Memory B cell (primary cell): ENCODE data around the gene RIMS3.
"Not testable (repeated sequence)": the region's sequence is repeated elsewhere in the genome, so short reads cannot be mapped to it uniquely, and the experiment has no call there.

Source experiments
- ATAC-seq: fragments of 150-1000 bp; cut with Tn5 transposase; 2 replicates; pipeline ENCODE4 v1.10.0; 2021; ENCODE audit warnings: low read depth, mild to moderate bottlenecking, moderate library complexity
- DNase-seq, 2 donors: peaks; one replicate each; pipeline ENCODE4 v3.0.0; 2022; ENCODE audit warnings: low spot score in 2 of 2
- H3K27ac Mint-ChIP-seq: one replicate; pipeline ENCODE4 v1.8.0; 2022; ENCODE audit warnings: mild to moderate bottlenecking, moderate library complexity, mixed read lengths
- H3K27me3 Mint-ChIP-seq: one replicate; pipeline ENCODE4 v1.8.0; 2022; ENCODE audit warnings: mixed read lengths
- H3K36me3 Mint-ChIP-seq: one replicate; pipeline ENCODE4 v1.8.0; 2022; ENCODE audit warnings: mild to moderate bottlenecking, mixed read lengths
- H3K4me1 Mint-ChIP-seq: one replicate; pipeline ENCODE4 v1.8.0; 2022; ENCODE audit warnings: mixed read lengths
- H3K4me3 Mint-ChIP-seq: one replicate; pipeline ENCODE4 v1.8.0; 2022; ENCODE audit warnings: mild to moderate bottlenecking, moderate library complexity, mixed read lengths
- H3K9me3 Mint-ChIP-seq: one replicate; pipeline ENCODE4 v1.8.0; 2022; ENCODE audit warnings: mixed read lengths

The RIMS3 gene

DNA sequence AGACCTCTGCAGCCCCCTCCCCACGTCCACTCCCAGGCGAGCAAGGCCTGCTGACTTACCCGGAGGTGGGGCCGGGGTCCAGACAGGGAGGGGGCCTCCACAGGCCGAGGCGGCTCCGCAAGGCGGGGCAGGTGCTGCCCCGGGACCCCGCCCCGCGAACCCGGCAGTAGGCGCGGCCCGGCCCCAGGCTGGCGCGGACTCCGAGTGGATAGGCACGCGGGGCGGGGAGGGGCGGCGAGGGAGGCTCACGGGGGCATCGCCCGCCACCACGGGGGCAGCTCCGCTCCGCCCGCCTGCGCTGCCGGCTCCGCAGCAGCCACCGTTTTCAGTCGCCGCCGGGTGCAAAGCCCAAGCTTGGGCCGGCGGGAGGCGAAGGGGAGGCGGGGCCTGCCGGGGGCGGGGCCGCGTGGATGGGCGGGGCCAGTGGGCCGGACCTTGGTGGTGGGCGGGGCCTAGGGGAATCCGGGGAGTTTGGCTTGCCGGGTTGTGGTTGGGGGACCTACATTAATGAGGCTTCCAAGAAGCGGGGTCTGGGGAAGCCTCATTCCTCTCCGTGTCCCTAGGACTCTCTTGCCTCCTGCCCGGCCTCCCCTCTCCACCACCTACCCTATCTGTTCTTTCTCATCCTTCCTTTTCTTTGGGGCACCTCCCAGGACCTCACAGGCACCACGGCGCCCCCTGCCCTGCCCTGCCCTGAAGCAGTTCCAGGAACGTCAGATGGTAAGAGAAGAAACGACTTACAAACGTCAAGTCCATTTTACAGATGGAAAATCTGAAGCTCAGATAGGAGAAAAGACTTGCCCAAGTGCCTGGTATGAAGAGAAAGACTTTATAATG is at the start of gene RIMS3:
Gene RIMS3 (minus strand): TSS at position 348 of the 837 bp plus-strand sequence. CDS start 23,757 bp downstream, outside the sequence.
- no peaks in the 10 kb centered on the region for H3K27me3 Mint-ChIP-seq
- peak; percentile 78 for ATAC-seq
- peak within 1 kb of the TSS; percentile 7 for H3K27ac Mint-ChIP-seq

DNA sequence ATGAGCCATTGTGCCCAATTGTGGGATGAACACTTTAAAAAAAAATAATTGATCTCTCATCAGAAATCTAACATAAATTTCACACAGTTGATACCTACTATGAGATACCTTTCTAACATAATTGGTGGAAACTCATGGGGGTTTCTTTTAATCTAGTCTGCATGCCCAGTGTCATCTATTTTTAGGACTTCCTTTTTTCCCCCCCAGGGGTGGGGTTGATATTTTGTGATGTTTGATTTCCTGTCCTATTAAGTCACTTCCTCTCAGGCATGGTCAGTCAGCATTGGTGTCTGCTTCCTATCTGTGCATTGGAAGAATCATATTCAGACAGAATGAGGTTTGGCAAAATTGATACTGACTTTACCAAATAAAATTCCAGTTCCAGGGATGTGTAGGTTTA is 47.5 kb upstream of the RIMS3 start:
- Mint-ChIP-seq H3K36me3 (peaks cover 11% of the 10 kb centered on the region), H3K27me3 (no peaks in the 10 kb centered on the region), H3K4me1 (peaks cover 40% of the 10 kb centered on the region), H3K9me3 (no peaks in the 10 kb centered on the region), H3K27ac (peak overlapping the region; percentile 95), H3K4me3 (peak overlapping the region; percentile 75)
- peak; percentile 73 for ATAC-seq
- DNase-seq = peak; percentile 32 to 66

More for the DNA sequence above, at the start of gene RIMS3:
- Mint-ChIP-seq H3K9me3 (no peaks in the 10 kb centered on the region), H3K36me3 (no peaks in the 10 kb centered on the region), H3K4me3 (peak within 1 kb of the TSS; percentile 92), H3K4me1 (peaks cover 21% of the 10 kb centered on the region)
- peak; percentile 86 to 98 for DNase-seq

DNA sequence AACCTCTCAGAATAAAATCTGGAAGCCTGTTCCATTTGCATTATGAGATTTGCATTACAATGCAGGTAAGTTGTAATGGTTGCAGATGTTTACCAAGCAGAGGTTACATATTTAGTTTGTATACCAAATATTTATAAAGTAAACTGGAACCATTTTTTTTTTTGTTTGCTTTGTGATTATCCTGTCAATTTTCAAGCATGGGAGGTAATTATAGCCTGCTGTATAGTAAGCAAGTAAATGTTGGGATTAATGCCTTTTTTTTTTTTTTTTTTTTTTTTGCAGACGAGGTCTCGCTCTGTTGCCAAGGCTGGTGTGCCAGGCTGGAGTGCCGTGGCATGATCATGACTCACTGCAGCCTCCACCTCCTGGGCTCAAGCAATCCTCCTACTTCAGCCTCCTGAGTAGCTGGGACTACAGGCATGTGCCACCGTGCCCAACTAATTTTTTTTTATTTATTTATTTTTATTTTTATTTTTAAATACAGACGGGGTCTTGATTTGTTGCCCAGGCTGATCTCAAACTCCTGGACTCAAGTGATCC is 47.0 kb upstream of the RIMS3 start:
- ATAC-seq = no peak
- H3K4me1 Mint-ChIP-seq = peaks cover 38% of the 10 kb centered on the region
- peak overlapping the region; percentile 97 for H3K27ac Mint-ChIP-seq
- H3K9me3 Mint-ChIP-seq = no peaks in the 10 kb centered on the region
- H3K4me3 Mint-ChIP-seq = peak overlapping the region; percentile 95
- DNase-seq = no peak
- H3K27me3 Mint-ChIP-seq = no peaks in the 10 kb centered on the region
- peaks cover 11% of the 10 kb centered on the region for H3K36me3 Mint-ChIP-seq

DNA sequence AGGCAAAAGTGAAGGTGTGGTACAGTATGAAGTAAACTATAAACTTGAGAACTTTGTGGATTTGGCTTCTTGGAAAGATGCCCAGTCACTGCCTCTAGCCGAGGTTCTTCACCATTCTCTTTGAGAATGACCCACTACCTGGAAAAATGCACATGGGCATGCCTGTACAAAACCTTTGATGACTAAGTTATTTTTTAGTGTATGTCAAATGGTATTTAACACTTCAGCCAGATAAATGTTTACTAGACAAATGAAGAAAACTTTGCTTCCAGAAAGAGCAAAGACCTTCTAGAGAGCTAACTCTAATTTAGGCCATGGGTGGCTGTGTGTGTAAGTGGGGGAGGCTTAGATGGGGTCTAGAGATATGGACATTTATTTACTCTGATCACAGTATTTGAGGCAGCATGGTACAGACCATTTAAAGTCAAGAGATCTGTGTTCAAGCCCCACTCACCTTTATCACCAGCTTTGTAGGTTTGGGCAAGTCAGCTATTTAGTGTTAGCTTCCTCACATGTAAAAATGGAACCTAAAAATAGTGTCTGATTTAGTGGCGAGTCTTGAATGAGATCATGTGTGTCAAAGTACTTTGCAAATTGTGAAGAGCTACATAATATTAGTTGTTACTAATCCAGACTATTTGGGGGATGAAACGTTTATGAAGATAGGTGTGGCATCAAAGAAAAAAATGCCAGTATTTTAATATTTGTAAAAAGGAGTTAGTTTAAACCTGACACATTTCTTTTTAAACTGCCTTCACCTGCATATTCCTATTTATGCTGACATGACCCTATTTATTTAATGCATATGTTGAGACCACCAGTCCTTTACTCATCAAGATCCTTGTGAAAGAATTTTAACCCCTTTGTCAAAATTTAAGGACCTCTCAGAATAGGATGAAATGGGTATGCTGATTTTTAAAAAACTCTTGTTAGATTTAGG is 46.3 kb upstream of the RIMS3 start:
- Mint-ChIP-seq H3K27ac (peak overlapping the region; percentile 97), H3K4me3 (peak overlapping the region; percentile 95), H3K9me3 (no peaks in the 10 kb centered on the region), H3K27me3 (no peaks in the 10 kb centered on the region), H3K36me3 (peaks cover 10% of the 10 kb centered on the region), H3K4me1 (peaks cover 33% of the 10 kb centered on the region)
- DNase-seq = no peak
- ATAC-seq = no peak

DNA sequence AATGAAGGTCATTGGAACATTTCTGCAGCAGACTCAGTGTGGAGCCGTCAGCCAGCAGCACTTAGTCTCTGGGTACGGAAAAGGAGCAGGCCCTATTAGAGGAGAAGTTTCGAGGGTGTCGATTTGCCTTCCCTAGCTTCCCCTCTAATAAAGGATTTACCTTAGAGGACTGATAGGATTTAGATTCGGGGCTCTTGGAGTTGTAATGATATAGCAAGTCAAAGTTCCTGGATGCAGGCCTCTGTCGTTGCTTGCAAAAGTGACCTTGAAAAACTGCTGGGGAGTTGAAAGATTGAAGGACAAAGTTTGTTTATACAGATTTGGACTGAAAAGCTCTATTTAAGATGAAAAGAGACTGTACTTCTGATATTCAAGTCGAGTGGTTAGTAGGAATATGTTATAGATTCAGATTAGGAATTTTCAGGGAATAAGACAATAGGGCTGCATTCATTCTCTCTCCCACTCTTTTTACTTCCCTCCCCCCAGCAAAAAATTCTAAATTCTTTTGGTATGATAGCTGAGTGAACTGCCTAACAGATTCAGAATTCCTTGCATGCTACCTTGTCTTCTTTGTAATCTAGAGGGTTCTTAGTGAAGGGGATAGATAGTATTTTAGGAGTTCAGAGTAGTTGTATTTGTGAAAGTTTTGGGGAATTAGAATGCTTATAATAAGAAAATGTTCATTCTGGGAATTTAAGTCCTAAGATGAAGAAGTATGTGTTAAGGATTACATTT is 45.3 kb upstream of the RIMS3 start:
- H3K4me3 Mint-ChIP-seq = peak overlapping the region; percentile 95
- peak overlapping the region; percentile 97 for H3K27ac Mint-ChIP-seq
- H3K4me1 Mint-ChIP-seq = peaks cover 31% of the 10 kb centered on the region
- H3K27me3 Mint-ChIP-seq = no peaks in the 10 kb centered on the region
- DNase-seq (no peak), ATAC-seq (no peak)
- peaks cover 5% of the 10 kb centered on the region for H3K36me3 Mint-ChIP-seq
- H3K9me3 Mint-ChIP-seq = no peaks in the 10 kb centered on the region

DNA sequence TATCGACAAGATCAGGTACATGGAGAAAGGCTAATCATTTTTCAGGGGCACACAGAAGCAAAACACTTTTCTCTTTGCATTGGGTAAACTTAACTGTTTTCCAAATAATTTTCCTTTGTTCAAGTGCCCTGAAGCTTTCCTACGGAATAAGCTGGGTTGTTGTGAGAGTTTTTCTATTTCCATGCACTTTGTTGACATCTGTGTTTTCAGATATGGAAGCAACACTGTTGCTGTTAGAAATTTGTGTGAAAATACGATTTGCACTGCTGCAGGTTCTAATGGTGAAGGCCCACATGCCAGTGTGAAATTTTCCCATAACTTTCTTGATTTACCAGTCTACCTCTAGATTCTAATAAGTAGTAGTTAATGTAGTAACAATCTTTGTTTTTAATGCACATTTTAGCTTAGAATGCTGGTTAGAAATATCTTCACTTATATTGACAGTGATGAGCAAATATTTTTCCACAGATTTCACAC is 44.4 kb upstream of the RIMS3 start:
- H3K27me3 Mint-ChIP-seq = no peaks in the 10 kb centered on the region
- ATAC-seq = no peak
- H3K27ac Mint-ChIP-seq = peak overlapping the region; percentile 97
- no peak for DNase-seq
- H3K9me3 Mint-ChIP-seq = no peaks in the 10 kb centered on the region
- H3K36me3 Mint-ChIP-seq = peaks cover 5% of the 10 kb centered on the region
- H3K4me1 Mint-ChIP-seq = peaks cover 34% of the 10 kb centered on the region
- peak overlapping the region; percentile 95 for H3K4me3 Mint-ChIP-seq

DNA sequence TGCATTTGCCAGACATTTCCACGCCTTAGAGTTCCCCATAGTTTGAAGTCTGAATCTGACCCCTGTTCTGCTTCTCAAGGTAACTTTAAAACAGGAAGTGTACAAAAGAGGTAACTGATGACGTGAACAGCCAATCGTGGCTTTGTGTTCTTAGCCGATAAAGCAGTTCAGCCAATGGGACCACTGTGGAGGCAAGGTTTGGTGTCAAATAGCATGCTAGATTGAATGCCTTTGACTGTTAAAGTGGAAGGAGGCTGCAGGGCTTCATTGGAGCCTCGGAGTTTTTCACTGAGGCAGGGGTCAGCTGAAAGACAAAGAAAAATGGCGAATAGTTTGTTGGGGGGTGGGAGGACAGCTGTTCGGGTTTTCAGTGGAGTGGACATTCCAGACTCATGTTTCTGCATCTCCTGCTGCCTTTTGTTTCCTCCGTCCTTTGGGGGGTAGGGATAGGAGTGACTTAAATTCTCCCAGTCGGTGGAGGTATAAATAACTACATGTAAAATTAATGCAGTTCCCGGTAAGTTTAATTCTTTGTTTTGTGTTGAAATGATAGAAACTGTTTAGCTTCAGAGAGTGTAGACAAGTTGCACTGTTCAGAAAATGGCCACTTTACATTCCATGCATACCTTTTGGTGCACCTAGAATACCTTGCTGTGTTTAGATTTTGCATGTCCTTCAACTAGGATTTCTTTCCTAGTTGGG is 43.8 kb upstream of the RIMS3 start:
- H3K9me3 Mint-ChIP-seq = no peaks in the 10 kb centered on the region
- ATAC-seq (peak; percentile 86), DNase-seq (peak; percentile 60 to 77)
- H3K4me3 Mint-ChIP-seq = peak overlapping the region; percentile 95
- no peaks in the 10 kb centered on the region for H3K27me3 Mint-ChIP-seq
- peaks cover 40% of the 10 kb centered on the region for H3K4me1 Mint-ChIP-seq
- H3K36me3 Mint-ChIP-seq = peaks cover 5% of the 10 kb centered on the region
- peak overlapping the region; percentile 97 for H3K27ac Mint-ChIP-seq

DNA sequence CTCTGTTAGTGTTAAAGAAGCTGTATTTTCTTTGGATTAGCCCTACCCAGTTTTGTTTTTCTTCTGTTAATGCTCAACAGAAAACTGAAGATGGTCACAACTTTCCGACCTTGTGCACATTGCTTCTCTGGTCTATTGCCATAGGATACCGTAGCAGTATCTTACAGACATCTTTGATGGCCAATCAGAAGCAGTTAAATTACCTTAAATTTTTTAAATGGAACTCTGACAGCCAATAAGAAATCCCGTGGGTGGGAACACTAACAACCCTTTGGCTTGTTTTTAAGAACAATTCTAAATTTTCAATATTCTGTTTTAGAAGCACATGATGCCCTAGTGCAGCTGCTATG is 43.2 kb upstream of the RIMS3 start:
- no peaks in the 10 kb centered on the region for H3K27me3 Mint-ChIP-seq
- peaks cover 5% of the 10 kb centered on the region for H3K36me3 Mint-ChIP-seq
- DNase-seq (no peak), ATAC-seq (peak; percentile 65)
- H3K4me3 Mint-ChIP-seq = peak overlapping the region; percentile 95
- peaks cover 41% of the 10 kb centered on the region for H3K4me1 Mint-ChIP-seq
- peak overlapping the region; percentile 97 for H3K27ac Mint-ChIP-seq
- H3K9me3 Mint-ChIP-seq = no peaks in the 10 kb centered on the region

DNA sequence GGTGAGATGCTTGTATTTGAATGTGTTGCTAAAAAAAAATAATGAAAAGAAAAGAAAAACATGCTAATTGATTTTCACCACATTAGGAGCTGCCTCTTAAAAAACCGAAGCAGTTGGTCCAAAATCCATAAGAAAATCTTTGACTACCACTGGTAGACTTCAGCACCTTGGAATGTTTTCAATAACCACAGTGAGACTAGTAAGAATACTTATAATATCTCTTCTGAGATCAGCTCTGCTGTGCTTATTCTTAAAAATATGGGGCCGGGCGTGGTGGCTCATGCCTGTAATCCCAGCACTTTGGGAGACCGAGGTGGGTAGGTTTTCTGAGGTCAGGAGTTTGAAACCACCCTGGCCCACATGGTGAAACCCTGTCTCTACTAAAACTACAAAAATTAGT is 41.1 kb upstream of the RIMS3 start:
- no peak for ATAC-seq
- Mint-ChIP-seq H3K27ac (no peak overlapping the region), H3K4me1 (peaks cover 37% of the 10 kb centered on the region), H3K9me3 (no peaks in the 10 kb centered on the region), H3K36me3 (peaks cover 1% of the 10 kb centered on the region), H3K4me3 (no peak overlapping the region), H3K27me3 (no peaks in the 10 kb centered on the region)
- DNase-seq = no peak

DNA sequence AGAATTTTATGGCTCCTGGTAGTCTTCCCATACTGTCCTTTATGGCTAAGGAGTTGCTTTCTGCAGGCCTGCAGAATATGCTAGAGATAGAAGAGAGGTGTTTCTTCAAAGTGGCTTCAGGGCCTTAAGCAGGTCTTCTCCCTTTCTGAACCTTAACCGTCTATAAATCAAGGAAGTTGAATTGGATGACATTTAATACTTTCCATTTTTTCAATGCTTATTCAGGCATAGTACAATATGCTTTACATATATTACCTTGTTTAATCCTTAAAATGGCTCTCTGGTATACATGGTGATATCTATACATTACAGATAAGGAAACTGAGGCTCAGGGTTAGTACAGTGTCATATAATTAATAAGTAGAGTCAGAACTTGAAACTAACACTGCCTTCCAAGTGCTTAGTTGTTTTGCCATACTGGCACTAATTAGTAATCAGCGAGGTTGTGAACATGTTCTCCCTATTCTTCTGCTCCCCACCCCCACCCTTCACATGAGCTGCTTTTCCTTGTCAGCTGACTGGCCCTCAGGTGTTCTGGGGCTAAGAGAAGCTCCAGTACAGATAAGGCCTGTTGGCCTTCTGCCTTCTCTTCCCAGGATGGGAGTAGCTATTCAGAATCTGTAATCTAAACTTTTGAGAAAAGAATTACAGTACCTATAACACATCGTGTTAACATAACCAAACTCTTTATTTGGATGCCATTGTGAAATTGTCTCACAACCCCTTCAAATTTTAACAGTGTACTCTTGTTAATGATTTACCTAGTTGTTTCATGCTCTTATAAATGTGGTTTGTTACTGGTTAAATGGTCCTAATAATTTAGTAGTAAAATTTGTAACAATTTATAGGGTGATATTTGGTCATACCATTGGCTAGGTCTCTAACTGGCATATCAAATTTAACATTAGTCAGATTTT is 39.6 kb upstream of the RIMS3 start:
- Mint-ChIP-seq H3K4me3 (no peak overlapping the region), H3K27ac (peak overlapping the region; percentile 50), H3K4me1 (peaks cover 37% of the 10 kb centered on the region), H3K27me3 (no peaks in the 10 kb centered on the region), H3K9me3 (no peaks in the 10 kb centered on the region), H3K36me3 (peaks cover 1% of the 10 kb centered on the region)
- DNase-seq (no peak), ATAC-seq (no peak)

DNA sequence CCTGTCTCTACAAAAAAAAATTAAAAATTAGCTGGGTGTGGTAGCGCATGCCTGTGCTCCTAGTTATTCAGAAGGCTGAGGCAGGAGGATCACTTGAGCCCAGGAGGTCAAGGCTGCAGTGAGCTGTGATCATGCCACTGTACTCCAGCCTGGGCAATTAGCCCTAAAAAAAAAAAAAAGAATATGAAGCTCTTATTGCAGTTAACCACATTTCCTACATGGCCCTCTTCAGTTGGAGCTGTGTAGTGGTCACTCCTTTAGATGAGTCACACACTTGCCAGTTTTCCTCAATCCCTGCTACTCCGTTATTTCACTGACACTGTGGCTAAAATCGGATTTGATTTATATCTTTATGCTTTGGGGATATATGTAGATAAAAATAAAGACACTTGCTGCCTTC is 37.8 kb upstream of the RIMS3 start:
- Mint-ChIP-seq H3K36me3 (no peaks in the 10 kb centered on the region), H3K4me1 (peaks cover 49% of the 10 kb centered on the region), H3K27ac (no peak overlapping the region), H3K4me3 (no peak overlapping the region), H3K9me3 (no peaks in the 10 kb centered on the region), H3K27me3 (no peaks in the 10 kb centered on the region)
- ATAC-seq (no peak), DNase-seq (no peak)

DNA sequence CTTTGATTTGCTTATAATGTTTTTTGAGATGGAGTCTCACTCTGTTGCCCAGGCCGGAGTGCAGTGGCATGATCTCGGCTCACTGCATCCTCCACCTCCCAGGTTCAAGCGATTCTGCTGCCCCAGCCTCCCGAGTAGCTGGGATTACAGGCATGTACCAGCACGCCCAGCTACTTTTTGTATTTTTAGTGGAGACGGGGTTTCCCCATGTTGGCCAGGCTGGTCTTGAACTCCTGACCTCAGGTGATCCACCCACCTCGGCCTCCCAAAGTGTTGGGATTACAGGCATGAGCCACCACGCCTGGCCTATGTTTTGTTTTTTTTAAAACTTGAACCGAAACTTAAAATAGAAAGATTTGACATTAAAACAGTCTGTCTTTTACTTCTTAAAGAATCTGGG is 37.3 kb upstream of the RIMS3 start:
- Mint-ChIP-seq H3K4me1 (peaks cover 47% of the 10 kb centered on the region), H3K4me3 (peak overlapping the region; percentile 14)
- DNase-seq, H3K27me3 Mint-ChIP-seq, ATAC-seq, H3K36me3 Mint-ChIP-seq, H3K9me3 Mint-ChIP-seq, H3K27ac Mint-ChIP-seq: not testable (repeated sequence)
